Mesenteric fat pad (tissue), 1 donor: ENCODE data around the gene KEAP1. TPM values are rescaled to one million over a fixed set of nuclear protein-coding genes. Genes with fewer than 3 reads are reported as not detected.

Experiments used
- DNase-seq: peaks from one replicate; pipeline ENCODE4 v3.0.0-alpha.2; 2020; ENCODE audit warnings: low spot score
- total RNA-seq: library from RNA; stranded (reverse); fragmentation: NEBNext Ultra II Directional; extraction: Animal tissue kit (Norgen Biotek cat#: 25700); gene quantifications from one replicate; pipeline ENCODE4 v1.2.1, GENCODE V29; 2021
- donor health status: DM: yes; HTN: yes; CAD: no.

KEAP1 gene
- total RNA-seq, 1 donor from 2014 or later, result 71.9 TPM

GRCh38 chr19:10525636-10526035, 22.5 kb upstream of the KEAP1 start:
- DNase-seq, result no peak

GRCh38 chr19:10523135-10523636, 20.0 kb upstream of the KEAP1 start:
- DNase-seq, result no peak

GRCh38 chr19:10521461-10522171, 18.5 kb upstream of the KEAP1 start:
- no peak for DNase-seq

- DNase-seq, result no peak
Measured at GRCh38 chr19:10520652-10521318, 17.6 kb upstream of the KEAP1 start.

GRCh38 chr19:10519421-10519820, 16.3 kb upstream of the KEAP1 start:
- DNase-seq, result no peak

GRCh38 chr19:10518444-10519361, 15.5 kb upstream of the KEAP1 start:
- no peak for DNase-seq

GRCh38 chr19:10517760-10518443, 14.7 kb upstream of the KEAP1 start:
- no peak for DNase-seq

GRCh38 chr19:10517361-10517759, 14.2 kb upstream of the KEAP1 start, which contains the start of gene S1PR5:
Gene S1PR5 (minus strand): TSS chr19:10517447. CDS start chr19:10515011, 2,436 bp downstream.
- no peak for DNase-seq

- DNase-seq, result no peak
Measured at GRCh38 chr19:10516671-10517286, 13.6 kb upstream of the KEAP1 start.

GRCh38 chr19:10516064-10516385, 12.9 kb upstream of the KEAP1 start:
- DNase-seq, result no peak

- no peak for DNase-seq
Measured at GRCh38 chr19:10514211-10515145, 11.3 kb upstream of the KEAP1 start.

GRCh38 chr19:10513223-10513622, 10.1 kb upstream of the KEAP1 start:
- DNase-seq, result no peak

- DNase-seq, result no peak
Measured at GRCh38 chr19:10510301-10510802, 7.2 kb upstream of the KEAP1 start.

GRCh38 chr19:10508707-10509106, 5.6 kb upstream of the KEAP1 start:
- DNase-seq, result no peak

GRCh38 chr19:10508036-10508435, 4.9 kb upstream of the KEAP1 start:
- no peak for DNase-seq

GRCh38 chr19:10505583-10506229, 2.5 kb upstream of the KEAP1 start:
- DNase-seq, result no peak

GRCh38 chr19:10502524-10503001, 593 bp downstream of the KEAP1 start:
- peak; percentile 98 for DNase-seq

GRCh38 chr19:10501971-10502523, 1.1 kb downstream of the KEAP1 start:
- DNase-seq, result peak; percentile 91
